Measurements from ENCODE around the gene DDX41.

Gene DDX41

GRCh38 chr5:177524941-177525655 is 8.3 kb upstream of the DDX41 start:
- intact Hi-C loops (cut with DNase I; ENCODE audit: low total_unique reads), result no loop called here

DNA sequence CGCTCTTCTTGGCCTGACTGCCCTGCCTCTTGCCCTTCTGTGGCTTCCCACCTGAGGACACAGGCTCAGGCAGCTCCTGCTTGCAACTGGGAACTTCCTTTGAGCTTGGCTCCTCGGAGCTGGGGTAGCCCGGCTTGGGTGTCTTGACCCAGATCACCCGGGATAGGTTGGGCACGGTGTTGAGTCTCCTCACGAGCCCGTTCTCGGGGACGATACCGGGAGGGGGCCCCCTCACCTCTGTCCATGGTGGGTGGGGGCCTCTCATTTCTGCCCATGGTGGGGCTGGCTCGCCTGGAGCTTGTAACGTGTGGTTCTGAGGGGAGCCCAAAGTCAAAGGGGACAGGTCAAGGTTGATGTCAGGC is 7.8 kb upstream of the DDX41 start:
- no peak for DNase-seq
- no peak overlapping the region for H3K27ac ChIP-seq
- no peak overlapping the region for H3K4me3 ChIP-seq
- H3K27me3 ChIP-seq, result no peaks in the 10 kb centered on the region
- H3K9me3 ChIP-seq, result no peaks in the 10 kb centered on the region
- intact Hi-C loops (cut with DNase I; ENCODE audit: low total_unique reads), result no loop called here
- peaks cover 65 to 100% (median 87%) of the 10 kb centered on the region in 3 donors for H3K36me3 ChIP-seq
- TF ChIP-seq CTCF (IDR thresholded peaks at IDR 0.05), result no peak
- no peaks in the 10 kb centered on the region for H3K4me1 ChIP-seq

More at GRCh38 chr5:177524941-177525655, 8.3 kb upstream of the DDX41 start:
- no peak for TF ChIP-seq CTCF (IDR thresholded peaks at IDR 0.05)
- H3K27ac ChIP-seq, result no peak overlapping the region
- peaks cover 61 to 100% (median 87%) of the 10 kb centered on the region in 3 donors for H3K36me3 ChIP-seq
- no peak overlapping the region for H3K4me3 ChIP-seq
- H3K4me1 ChIP-seq, result no peaks in the 10 kb centered on the region
- DNase-seq, result no peak
- no peaks in the 10 kb centered on the region for H3K27me3 ChIP-seq
- no peaks in the 10 kb centered on the region for H3K9me3 ChIP-seq

DNA sequence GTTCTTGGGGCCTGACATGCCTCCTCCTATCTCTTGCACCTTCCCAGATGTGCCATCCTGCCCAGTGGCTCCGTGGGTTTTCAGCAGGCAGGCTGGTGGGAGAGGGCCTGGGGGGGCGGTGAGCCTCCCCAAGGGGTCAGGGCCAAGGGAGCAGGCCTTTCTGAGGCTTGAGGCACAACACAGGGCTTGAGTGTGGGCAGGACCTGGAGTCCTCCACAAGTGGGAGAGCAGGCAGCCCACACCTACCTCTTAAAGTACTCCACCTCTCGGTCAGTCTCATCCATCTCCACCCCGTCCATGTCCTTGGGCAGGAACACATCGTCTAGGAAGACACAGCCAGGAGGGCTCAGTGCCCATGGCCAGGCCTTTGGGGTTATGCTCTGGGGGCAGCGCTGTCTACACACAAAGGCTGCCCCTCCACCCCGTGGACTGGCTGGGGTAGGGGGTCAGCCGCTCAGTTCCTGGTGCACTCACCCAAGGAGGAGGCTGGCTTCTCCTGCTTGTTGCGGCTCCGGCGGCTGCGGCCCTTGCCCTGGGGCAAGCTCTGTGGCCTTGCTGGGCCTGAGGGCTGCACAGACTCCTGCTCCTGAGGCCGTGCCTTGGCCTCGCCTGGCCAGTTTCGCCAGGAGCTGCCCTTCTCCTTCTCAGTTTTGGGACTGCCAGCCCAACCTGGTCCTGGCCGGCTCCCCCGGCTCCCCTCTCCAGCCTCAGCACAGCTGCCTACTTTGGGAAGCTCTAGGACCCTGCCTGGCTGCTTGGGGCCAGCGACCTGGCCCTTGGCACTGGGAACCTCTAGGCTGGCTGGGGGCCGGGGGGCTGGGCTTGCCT is 7.2 kb upstream of the DDX41 start:
- intact Hi-C loops (cut with DNase I; ENCODE audit: low total_unique reads), result no loop called here
- H3K9me3 ChIP-seq, result no peaks in the 10 kb centered on the region
- H3K4me1 ChIP-seq, result no peaks in the 10 kb centered on the region
- no peak for TF ChIP-seq CTCF (IDR thresholded peaks at IDR 0.05)
- H3K4me3 ChIP-seq, result no peak overlapping the region
- H3K27ac ChIP-seq, result no peak overlapping the region
- H3K36me3 ChIP-seq, result peaks cover 65 to 98% (median 84%) of the 10 kb centered on the region in 3 donors
- DNase-seq, result no peak
- no peaks in the 10 kb centered on the region for H3K27me3 ChIP-seq

DNA sequence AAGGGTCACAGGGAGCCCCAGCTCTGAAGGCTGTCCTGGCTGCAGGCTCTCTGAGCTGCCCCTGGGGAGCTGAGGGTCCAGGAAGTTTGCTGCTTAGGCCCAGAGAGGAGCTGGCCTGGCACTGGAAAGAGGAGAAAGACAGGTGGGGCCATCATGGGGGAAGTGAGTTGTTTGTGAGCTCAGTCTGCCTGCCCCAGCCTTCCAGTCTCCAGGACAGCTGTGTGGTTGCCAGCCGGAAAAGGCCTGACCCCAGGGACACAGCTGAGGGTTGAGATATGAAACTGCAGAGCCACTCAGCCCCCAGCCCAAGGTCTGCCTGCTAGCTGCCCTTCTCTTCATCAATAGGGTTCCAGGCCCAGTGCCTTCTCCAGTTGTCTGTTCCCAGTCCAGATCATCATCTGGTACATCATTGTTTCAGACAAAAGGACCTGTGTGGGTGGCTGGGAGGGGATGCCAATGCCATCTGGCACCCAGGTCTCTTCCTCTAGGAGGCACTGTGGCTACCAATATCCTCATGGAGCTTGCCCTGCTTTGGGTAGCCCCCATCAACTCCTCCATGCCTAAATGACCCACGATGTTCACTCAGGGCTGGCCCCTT is 4.3 kb upstream of the DDX41 start:
- peaks cover 43 to 69% (median 60%) of the 10 kb centered on the region in 3 donors for H3K36me3 ChIP-seq

DNA sequence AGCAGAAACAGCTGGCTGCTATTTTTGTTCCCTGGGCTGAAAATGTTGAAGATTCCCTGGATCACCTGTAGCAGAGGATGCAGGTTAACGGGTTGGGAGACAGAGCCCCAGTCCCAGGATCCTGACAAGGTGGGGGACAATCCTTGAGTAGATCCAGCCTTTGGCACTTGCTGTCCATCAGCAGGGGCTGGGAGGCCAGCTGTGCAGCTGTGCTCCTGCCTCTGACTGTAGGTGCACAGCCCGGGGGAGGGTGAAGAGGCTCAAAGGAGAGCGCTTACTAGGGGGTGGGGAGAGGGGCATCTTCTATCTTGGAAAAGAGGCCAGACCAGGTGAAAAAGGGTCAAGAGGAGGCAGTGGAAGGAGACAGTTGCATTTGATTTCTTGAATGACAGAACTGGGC is 3.5 kb upstream of the DDX41 start:
- no peak overlapping the region for H3K4me3 ChIP-seq
- TF ChIP-seq CTCF (IDR thresholded peaks at IDR 0.05), result no peak
- peaks cover 39 to 66% (median 53%) of the 10 kb centered on the region in 3 donors for H3K36me3 ChIP-seq
- no peaks in the 10 kb centered on the region for H3K27me3 ChIP-seq
- no peak overlapping the region for H3K27ac ChIP-seq
- no peaks in the 10 kb centered on the region for H3K9me3 ChIP-seq
- intact Hi-C loops (cut with DNase I; ENCODE audit: low total_unique reads), result no loop called here
- H3K4me1 ChIP-seq, result peaks cover 0 to 16% (median 12%) of the 10 kb centered on the region in 4 donors
- DNase-seq, result no peak

More for the DNA sequence above, 4.3 kb upstream of the DDX41 start:
- Histone ChIP-seq H3K9me3 (no peaks in the 10 kb centered on the region), H3K27me3 (no peaks in the 10 kb centered on the region), H3K4me1 (peaks cover 0 to 8% (median 5%) of the 10 kb centered on the region in 4 donors), H3K27ac (no peak overlapping the region), H3K4me3 (no peak overlapping the region)
- no peak for DNase-seq
- intact Hi-C loops (cut with DNase I; ENCODE audit: low total_unique reads), result no loop called here
- no peak for TF ChIP-seq CTCF (IDR thresholded peaks at IDR 0.05)

Measured in tibial artery (tissue), 4 donors.